K562 (cell line): ENCODE results near the gene COASY. TPM values are rescaled to one million over a fixed set of nuclear protein-coding genes. Genes with fewer than 3 reads are reported as not detected.

ENCODE experiments used
- ATAC-seq: fragments of 200-7000 bp; cut with Tn5 transposase; 3 replicates; pipeline ENCODE4 v1.9.1; 2020; ENCODE audit warnings: moderate library complexity
- BruUV-seq: library from RNA; stranded (reverse); fragments of 400-500 nt; replicated peaks from 2 replicates; lab custom pipeline; 2021; lab: Mats Ljungman, UMichigan
- CTCF ChIA-PET: fragments of 300-600 bp; formaldehyde crosslinking; extraction: SDS; loops from one replicate; lab custom pipeline; 2021; ENCODE audit warnings: low intra/inter-chr PET ratio; lab: Yijun Ruan, JAX
- POLR2A ChIA-PET: fragments of 300-600, 350-650 bp; sonication (Branson Sonifier 250); formaldehyde crosslinking; extraction: SDS; loops from one replicate; lab custom pipeline; 2021; ENCODE audit warnings: antibody characterized with exemption, inconsistent platforms; lab: Yijun Ruan, JAX
- DNase-seq, 4 experiments: peaks; one replicate each; pipeline versions ENCODE4 v3.0.0 to v3.0.0-alpha.2; 2011 to 2018; ENCODE audit warnings: low spot score in 3 of 4, mixed read lengths in 3 of 4; ENCODE audit errors: extremely low read depth in 1 of 4
- FAIRE-seq: peaks from 2 replicates; lab custom pipeline; 2011; peaks lifted over from hg19 to GRCh38; lab: Jason Lieb, UNC
- H2AFZ ChIP-seq: 2 replicates; pipeline ENCODE4 v1.6.0; 2011; ENCODE audit warnings: low read depth, low read length, control low read depth, inconsistent platforms
- H3K27ac ChIP-seq: fragments of 200-600 bp; 3 replicates; pipeline ENCODE4 v1.8.0; 2011; ENCODE audit warnings: low read depth, mild to moderate bottlenecking, control low read depth, inconsistent platforms, low read length, moderate library complexity, mixed read lengths; ENCODE audit errors: extremely low read depth
- H3K27me3 ChIP-seq, 2 experiments: fragments of 300-600 bp in 1 of 2; 2 replicates in 1 of 2; 3 replicates in 1 of 2; pipeline versions ENCODE4 v1.6.0 to v1.8.0; 2011; ENCODE audit warnings: inconsistent platforms in 2 of 2, low read length in 2 of 2, mild to moderate bottlenecking in 1 of 2, mixed read lengths in 1 of 2, moderate library complexity in 1 of 2; ENCODE audit not compliant: control insufficient read depth in 2 of 2, insufficient read depth in 2 of 2
- H3K36me3 ChIP-seq: fragments of 300-600 bp; 3 replicates; pipeline ENCODE4 v1.8.0; 2011; ENCODE audit warnings: mild to moderate bottlenecking, low read length, inconsistent platforms; ENCODE audit not compliant: control insufficient read depth, insufficient read depth
- H3K4me1 ChIP-seq, 2 experiments: fragments of 200-600 bp in 1 of 2; replicated peaks in 1 of 2; 2 replicates in 1 of 2; 3 replicates in 1 of 2; pipeline versions ENCODE4 v1.5.1 to v1.8.0; 2011; ENCODE audit warnings: inconsistent platforms in 2 of 2, low read length in 2 of 2, mild to moderate bottlenecking in 1 of 2, mixed read lengths in 1 of 2, moderate library complexity in 1 of 2; ENCODE audit not compliant: control insufficient read depth in 2 of 2, insufficient read depth in 2 of 2
- H3K4me2 ChIP-seq: 2 replicates; pipeline ENCODE4 v1.6.1; 2011; ENCODE audit warnings: low read length, control low read depth, inconsistent platforms, mixed read lengths; ENCODE audit not compliant: insufficient read depth
- H3K4me3 ChIP-seq: fragments of 200-600 bp; sonication (generic), shearing (Covaris generic); 2 replicates; pipeline ENCODE4 v1.5.1; 2016; ENCODE audit warnings: control low read depth, inconsistent platforms
- H3K79me2 ChIP-seq: fragments of 200-600 bp; 3 replicates; pipeline ENCODE4 v1.8.0; 2011; ENCODE audit warnings: low read length, inconsistent platforms; ENCODE audit not compliant: control insufficient read depth, insufficient read depth
- H3K9ac ChIP-seq, 2 experiments: 2 replicates each; pipeline versions ENCODE4 v1.6.0 to v1.6.1; 2011; ENCODE audit warnings: low read depth in 2 of 2, low read length in 2 of 2, control low read depth in 1 of 2, inconsistent platforms in 1 of 2, mild to moderate bottlenecking in 1 of 2, mixed read lengths in 1 of 2; ENCODE audit not compliant: insufficient read depth in 1 of 2
- H3K9me1 ChIP-seq: one replicate; pipeline ENCODE4 v1.6.0; 2011; ENCODE audit warnings: inconsistent platforms, mild to moderate bottlenecking, low read length, moderate library complexity; ENCODE audit not compliant: control insufficient read depth, insufficient read depth
- H3K9me3 ChIP-seq: replicated peaks from 2 replicates; pipeline ENCODE4 v1.5.1; 2011; ENCODE audit warnings: low read depth, low read length, inconsistent platforms; ENCODE audit not compliant: control insufficient read depth, insufficient read depth
- H4K20me1 ChIP-seq: replicated peaks from 2 replicates; pipeline ENCODE4 v1.6.1; 2011; ENCODE audit warnings: low read length, inconsistent platforms, mixed read lengths; ENCODE audit not compliant: control insufficient read depth, insufficient read depth
- ARHGAP35 ChIP-seq: fragments of 450-650 bp; IDR thresholded peaks from 2 replicates; pipeline ENCODE4 v1.6.1; 2018; ENCODE audit not compliant: partially characterized antibody
- DLX4 ChIP-seq: fragments of 250-450 bp; sonication (Bioruptor Pico); IDR thresholded peaks from 2 replicates; pipeline ENCODE4 v1.6.1; 2021; ENCODE audit warnings: mild to moderate bottlenecking
- E2F4 ChIP-seq: sonication (generic); formaldehyde crosslinking; IDR thresholded peaks from 2 replicates; pipeline ENCODE4 v1.8.0; 2022; ENCODE audit warnings: mild to moderate bottlenecking, low read depth, missing genetic modification reagents
- E2F5 ChIP-seq: sonication (generic); formaldehyde crosslinking; IDR thresholded peaks from 2 replicates; pipeline ENCODE4 v1.8.0; 2022; ENCODE audit warnings: mild to moderate bottlenecking, missing genetic modification reagents
- ETV1 ChIP-seq: fragments of 450-650 bp; conservative IDR thresholded peaks from 2 replicates; pipeline ENCODE4 v1.6.1; 2016; ENCODE audit warnings: missing genetic modification characterization, control low read depth, low read depth, missing compliant biosample characterization
- GTF2B ChIP-seq: IDR thresholded peaks from 2 replicates; pipeline ENCODE4 v1.6.1; 2011; ENCODE audit not compliant: insufficient read length; ENCODE audit errors: extremely low read depth
- HCFC1 ChIP-seq: IDR thresholded peaks from 2 replicates; pipeline ENCODE4 v1.6.1; 2012; ENCODE audit warnings: low read depth, low read length, improper control_type of control experiment
- MYBL2 ChIP-seq, 2 experiments: fragments of 450-650 bp in 1 of 2; sonication (generic) in 1 of 2; formaldehyde crosslinking in 1 of 2; IDR thresholded peaks; 2 replicates each; pipeline versions ENCODE4 v1.6.1 to v1.8.1; 2017 to 2022; ENCODE audit warnings: borderline replicate concordance in 1 of 2, inconsistent platforms in 1 of 2, low read depth in 1 of 2, mild to moderate bottlenecking in 1 of 2, missing genetic modification reagents in 1 of 2, moderate library complexity in 1 of 2
- MYNN ChIP-seq, 2 experiments: sonication (generic); formaldehyde crosslinking in 1 of 2; IDR thresholded peaks; 2 replicates each; pipeline versions ENCODE4 v1.5.0 to v1.6.1; 2016 to 2020; ENCODE audit warnings: antibody characterized with exemption in 1 of 2, missing genetic modification reagents in 1 of 2
- NR2C2 ChIP-seq, 2 experiments: fragments of 200-800 bp in 1 of 2; sonication (Bioruptor generic) in 1 of 2; sonication (generic) in 1 of 2; formaldehyde crosslinking in 1 of 2; IDR thresholded peaks; 2 replicates each; pipeline versions ENCODE4 v1.6.1 to v1.8.0; 2016 to 2022; ENCODE audit warnings: mild to moderate bottlenecking in 1 of 2, missing compliant biosample characterization in 1 of 2, missing genetic modification characterization in 1 of 2, missing genetic modification reagents in 1 of 2
- PKNOX1 ChIP-seq: fragments of 450-650 bp; IDR thresholded peaks from 2 replicates; pipeline ENCODE4 v1.6.1; 2016
- POLR2G ChIP-seq: fragments of 200-400 bp; formaldehyde crosslinking; IDR thresholded peaks from 2 replicates; pipeline ENCODE4 v1.6.1; 2017; ENCODE audit warnings: low read depth, mild to moderate bottlenecking, antibody characterized with exemption, low read length, moderate library complexity
- TAF9B ChIP-seq: fragments of 450-650 bp; IDR thresholded peaks from 2 replicates; pipeline ENCODE4 v1.6.1; 2018; ENCODE audit warnings: mild to moderate bottlenecking; ENCODE audit not compliant: partially characterized antibody
- TEAD4 ChIP-seq, 2 experiments: sonication (generic) in 1 of 2; formaldehyde crosslinking in 1 of 2; IDR thresholded peaks; 2 replicates each; pipeline versions ENCODE4 v1.6.1 to v1.8.0; 2012 to 2022; ENCODE audit warnings: borderline replicate concordance in 1 of 2, inconsistent platforms in 1 of 2, low read length in 1 of 2, mild to moderate bottlenecking in 1 of 2, missing genetic modification reagents in 1 of 2
- ZNF79 ChIP-seq: fragments of 250-450 bp; sonication (Bioruptor Pico); IDR thresholded peaks from 2 replicates; pipeline ENCODE4 v1.4.0; 2020; ENCODE audit warnings: low read depth, mild to moderate bottlenecking, moderate library complexity
- WGBS: fragments of 100-300 bp; shearing (Covaris generic); methylation state at CpG from one replicate; pipeline ENCODE4 v1.1.6; 2016; ENCODE audit warnings: low coverage, mixed read lengths; ENCODE audit not compliant: insufficient coverage; ENCODE audit errors: missing lambda C conversion rate; 5-methylcytosine and 5-hydroxymethylcytosine counted together
- in situ Hi-C: fragments of 300-500 bp; cut with MboI; formaldehyde crosslinking; loops from 4 replicates; pipeline ENCODE4 v1.15.0; 2018; ENCODE audit warnings: inconsistent platforms, mixed read lengths
- intact Hi-C: fragments of 100-400 bp; cut with micrococcal nuclease; formaldehyde crosslinking; loops from 2 replicates; pipeline ENCODE4 v1.14.2; 2022
- polyA plus RNA-seq, 8 experiments: library from polyadenylated mRNA; depleted of rRNA in 4 of 8; stranded (reverse) in 5 of 8; unstranded in 3 of 8; fragments of >200 nt; fragmentation: Nextera tagmentation in 2 of 8; fragmentation: Illumina TruSeq in 1 of 8; extraction: Ambion mirVana in 2 of 8; extraction: Trizol in 1 of 8; gene quantifications; 2 replicates each; pipeline versions ENCODE4 v1.2.1 to v1.2.3, GENCODE V29; 2011 to 2014; ENCODE audit warnings: inconsistent platforms in 1 of 8, missing spikeins in 1 of 8
- total RNA-seq, 7 experiments: library from RNA; depleted of rRNA in 6 of 7; stranded (reverse); fragments of >200 nt in 6 of 7; fragmentation: Illumina TruSeq in 2 of 7; extraction: Trizol in 2 of 7; gene quantifications; 2 replicates each; pipeline versions ENCODE4 v1.2.1 to v1.2.3, GENCODE V29; 2011 to 2021; ENCODE audit warnings: low replicate concordance in 1 of 7

The COASY gene
- total and polyA plus RNA-seq, 9 of the 15 experiments (the other 6 are each of a cell fraction or from before 2014, with no cell fraction given) = 25.4 to 175 (median 62.3) TPM

GRCh38 chr17:42553161-42553818, 8.7 kb upstream of the COASY start:
- H3K79me2 ChIP-seq = peaks cover 26% of the 10 kb centered on the region
- peak; percentile 91 for ATAC-seq
- intact Hi-C loops = no loop called here
- no peaks in the 10 kb centered on the region for H3K27me3 ChIP-seq
- H3K36me3 ChIP-seq = peaks cover 4% of the 10 kb centered on the region; the same call in 1 of the 3 replicates
- peaks cover 18 to 37% of the 10 kb centered on the region in 2 experiments; a peak in 4 of 5 replicates for H3K4me1 ChIP-seq
- no peaks in the 10 kb centered on the region for H3K9me3 ChIP-seq
- in situ Hi-C loops = no loop called here
- peak overlapping the region; percentile 96 for H3K4me2 ChIP-seq
- peak; percentile 88 for FAIRE-seq
- CTCF ChIA-PET = no interaction called here
- H2AFZ ChIP-seq = peak overlapping the region; percentile 74
- no peaks in the 10 kb centered on the region for H4K20me1 ChIP-seq
- no TSS peak for BruUV-seq
- H3K4me3 ChIP-seq = peak overlapping the region; percentile 87
- POLR2A ChIA-PET = interaction anchor here (0.5 to 1.2 kb wide), 2 partner anchors 17 to 28 kb away, joined by 3 read pairs; partner anchors contain the start of gene NAGLU
- peak; percentile 76 to 91 (median 81) for DNase-seq
- peak overlapping the region; percentile 91 for H3K27ac ChIP-seq
- WGBS = 13% methylated on average over 32 of the region's 45 CpGs
- peak overlapping the region; percentile 66 to 100 for H3K9ac ChIP-seq
- H3K9me1 ChIP-seq = no peaks in the 10 kb centered on the region
- TF ChIP-seq ARHGAP35 = no peak
- TF ChIP-seq MYBL2 (IDR thresholded peaks at IDR 0.05; ENCODE audit: low read depth) = no peak
- no peak for TF ChIP-seq MYBL2 (CRISPR knock-in tag; IDR thresholded peaks at IDR 0.05; ENCODE audit: borderline replicate concordance)
- peak; percentile 85 for TF ChIP-seq PKNOX1
- TF ChIP-seq DLX4 = no peak
- TF ChIP-seq TEAD4 (IDR thresholded peaks at IDR 0.05; ENCODE audit: low read length) = no peak
- no peak for TF ChIP-seq TEAD4 (CRISPR knock-in tag; IDR thresholded peaks at IDR 0.05; ENCODE audit: borderline replicate concordance)
- TF ChIP-seq MYNN (IDR thresholded peaks at IDR 0.05) = no peak; the same call in 1 of the 2 replicates
- TF ChIP-seq MYNN (CRISPR knock-in tag; IDR thresholded peaks at IDR 0.05) = no peak
- TF ChIP-seq POLR2G = peak; percentile 69
- no peak for TF ChIP-seq GTF2B
- TF ChIP-seq HCFC1 = peak; percentile 54
- 0 out of 2 replicates have a peak, but pooled peaks have one; percentile 34 for TF ChIP-seq ETV1 (tag)
- no peak for TF ChIP-seq NR2C2 (CRISPR knock-in tag; IDR thresholded peaks at IDR 0.05)
- TF ChIP-seq NR2C2 (tag; IDR thresholded peaks at IDR 0.05) = no peak
- no peak for TF ChIP-seq TAF9B
- TF ChIP-seq E2F5 (CRISPR knock-in tag) = no peak
- TF ChIP-seq ZNF79 (CRISPR knock-in tag) = no peak
- no peak for TF ChIP-seq E2F4 (CRISPR knock-in tag)
